Measurements from ENCODE around the gene CEACAM16.
"Not testable (repeated sequence)": the region's sequence is repeated elsewhere in the genome, so short reads cannot be mapped to it uniquely, and the experiment has no call there.

CEACAM16 gene

GRCh38 chr19:44719262-44719701 lies 20.3 kb downstream of the CEACAM16 start:
- peaks cover 7% of the 10 kb centered on the region for H3K27me3 Mint-ChIP-seq
- no peaks in the 10 kb centered on the region for H3K36me3 Mint-ChIP-seq (ENCODE audit: low read depth)
- H3K4me3 Mint-ChIP-seq = no peak overlapping the region
- intact Hi-C loops (cut with micrococcal nuclease) = no loop called here
- peaks cover 15% of the 10 kb centered on the region for H3K9me3 Mint-ChIP-seq
- no peak overlapping the region for H3K27ac Mint-ChIP-seq
- H3K4me1 Mint-ChIP-seq (ENCODE audit: low read depth) = peaks cover 56% of the 10 kb centered on the region

DNA sequence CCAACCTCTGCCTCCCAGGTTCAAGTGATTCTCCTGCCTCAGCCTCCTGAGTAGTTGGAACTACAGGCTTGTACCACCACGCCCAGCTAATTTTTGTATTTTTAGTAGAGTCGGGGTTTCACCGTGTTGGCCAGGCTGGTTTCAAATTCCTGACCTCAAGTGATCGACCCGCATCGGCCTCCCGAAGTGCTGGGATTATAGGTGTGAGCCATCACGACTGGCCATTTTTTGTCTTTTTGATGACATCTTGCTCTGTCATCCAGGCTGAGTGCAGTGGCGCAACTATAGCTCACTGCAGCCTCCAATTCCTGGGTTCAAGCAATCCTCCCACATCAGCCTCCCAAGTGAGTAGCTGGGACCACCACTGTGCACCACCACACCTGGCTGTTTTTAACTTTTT lies 21.4 kb downstream of the CEACAM16 start:
- H3K27me3 Mint-ChIP-seq; H3K36me3 Mint-ChIP-seq (ENCODE audit: low read depth); H3K4me3 Mint-ChIP-seq; H3K27ac Mint-ChIP-seq; H3K9me3 Mint-ChIP-seq: not testable (repeated sequence)
- intact Hi-C loops (cut with micrococcal nuclease) = loop anchor here (10.0 kb wide), 1 partner anchor 124 kb away; the partner anchor contains the start of gene NECTIN2
- H3K4me1 Mint-ChIP-seq (ENCODE audit: low read depth) = peaks cover 67% of the 10 kb centered on the region

DNA sequence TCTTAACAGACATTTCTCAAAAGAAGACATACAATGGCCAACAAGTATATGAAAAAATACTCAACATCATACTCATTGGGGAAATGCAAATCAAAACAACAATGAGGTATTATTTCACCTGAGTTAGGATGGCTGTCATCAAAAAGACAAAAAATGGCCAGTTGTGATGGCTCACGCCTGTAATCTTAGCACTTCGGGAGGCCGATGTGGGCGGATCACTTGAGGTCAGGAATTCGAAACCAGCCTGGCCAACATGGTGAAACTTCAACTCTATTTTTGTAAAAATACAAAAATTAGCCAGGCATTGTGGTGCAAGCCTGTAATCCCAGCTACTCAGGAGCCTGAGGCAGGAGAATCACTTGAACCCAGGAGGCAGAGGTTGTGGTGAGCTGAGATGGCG lies 22.0 kb downstream of the CEACAM16 start:
- H3K4me1 Mint-ChIP-seq (ENCODE audit: low read depth) = peaks cover 73% of the 10 kb centered on the region
- intact Hi-C loops (cut with micrococcal nuclease) = loop anchor here (10.0 kb wide), 1 partner anchor 124 kb away; the partner anchor contains the start of gene NECTIN2
- H3K36me3 Mint-ChIP-seq (ENCODE audit: low read depth) = no peaks in the 10 kb centered on the region
- peak overlapping the region; percentile 73 for H3K27ac Mint-ChIP-seq
- peaks cover under 1% of the 10 kb centered on the region for H3K9me3 Mint-ChIP-seq
- H3K27me3 Mint-ChIP-seq = peaks cover 1% of the 10 kb centered on the region
- no peak overlapping the region for H3K4me3 Mint-ChIP-seq

DNA sequence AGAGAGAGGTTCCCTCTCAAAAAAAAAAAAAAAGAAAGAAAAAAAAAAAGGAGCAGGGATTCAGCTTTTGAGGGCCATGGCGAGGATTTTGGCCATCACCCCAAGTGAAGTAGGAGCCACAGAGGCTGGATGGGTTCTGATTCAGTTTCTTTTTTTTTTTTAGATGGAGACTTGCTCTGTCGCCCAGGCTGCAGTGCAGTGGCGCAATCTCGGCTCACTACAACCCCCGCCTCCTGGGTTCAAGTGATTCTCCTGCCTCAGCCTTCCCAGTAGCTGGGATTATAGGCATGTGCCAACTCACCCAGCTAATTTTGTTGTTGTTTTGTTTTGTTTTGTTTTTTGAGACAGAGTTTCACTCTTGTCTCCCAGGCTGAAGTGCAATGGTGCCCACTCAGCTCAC lies 22.4 kb downstream of the CEACAM16 start:
- intact Hi-C loops (cut with micrococcal nuclease) = loop anchor here (10.0 kb wide), 1 partner anchor 123 kb away; the partner anchor contains the start of gene NECTIN2
- not testable (repeated sequence) for H3K9me3 Mint-ChIP-seq; H3K4me3 Mint-ChIP-seq; H3K27me3 Mint-ChIP-seq; H3K36me3 Mint-ChIP-seq (ENCODE audit: low read depth)
- H3K27ac Mint-ChIP-seq = peak overlapping the region; percentile 73
- peaks cover 77% of the 10 kb centered on the region for H3K4me1 Mint-ChIP-seq (ENCODE audit: low read depth)

DNA sequence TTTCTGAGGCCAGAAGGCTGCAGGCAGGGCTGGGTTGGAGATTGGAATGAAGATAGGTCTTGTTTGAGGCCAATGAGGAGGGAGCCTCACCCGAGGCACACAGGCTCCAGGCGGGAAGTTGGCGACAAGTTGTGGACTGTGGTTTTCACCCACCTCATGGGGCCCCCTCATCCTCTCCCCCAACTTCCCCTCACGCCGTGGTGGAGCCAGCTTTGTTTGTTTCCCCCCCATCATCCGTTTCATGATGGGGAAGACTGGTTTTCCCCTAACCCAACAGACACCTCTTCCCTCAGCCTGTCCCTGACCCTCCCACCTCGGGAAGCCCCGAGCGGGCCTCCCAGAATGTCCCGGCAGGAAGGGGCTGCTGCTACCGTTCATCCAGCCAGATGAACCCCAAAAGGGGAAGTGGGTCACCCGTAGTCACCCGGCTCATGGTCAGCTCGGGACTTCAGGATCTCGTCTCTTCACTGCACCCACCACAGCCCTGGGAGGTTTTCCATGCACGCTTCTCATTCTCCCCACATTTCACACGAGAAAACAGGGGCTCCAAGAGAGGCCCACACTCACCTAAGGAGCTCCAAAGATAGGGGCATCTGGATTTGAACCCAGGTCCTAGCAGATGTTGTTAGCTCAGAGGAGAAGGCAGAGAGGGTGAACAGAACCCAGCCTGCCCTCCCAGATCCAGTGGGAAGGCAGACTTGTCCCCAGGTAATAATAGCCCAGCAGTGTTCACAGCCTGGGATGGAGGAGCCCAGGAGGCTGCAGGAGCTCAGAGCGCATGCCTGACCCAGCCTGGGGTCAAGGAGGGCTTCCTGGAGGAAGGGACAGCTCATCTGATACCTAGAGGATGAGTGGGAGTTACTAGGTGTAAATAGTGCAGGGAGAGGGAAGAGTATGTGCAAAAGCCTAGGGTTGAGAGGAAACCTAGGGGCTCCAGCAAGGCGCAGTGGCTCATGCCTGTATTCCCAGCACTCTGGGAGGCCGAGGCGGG lies 23.5 kb downstream of the CEACAM16 start:
- intact Hi-C loops (cut with micrococcal nuclease) = loop anchor here (1.0 to 10.0 kb wide), 2 partner anchors 33 to 122 kb away; partner anchors contain the start of gene NECTIN2
- peaks cover 79% of the 10 kb centered on the region for H3K4me1 Mint-ChIP-seq (ENCODE audit: low read depth)
- no peaks in the 10 kb centered on the region for H3K9me3 Mint-ChIP-seq
- peak overlapping the region; percentile 73 for H3K27ac Mint-ChIP-seq
- H3K27me3 Mint-ChIP-seq = peaks cover 1% of the 10 kb centered on the region
- no peaks in the 10 kb centered on the region for H3K36me3 Mint-ChIP-seq (ENCODE audit: low read depth)
- peak overlapping the region; percentile 14 for H3K4me3 Mint-ChIP-seq

GRCh38 chr19:44723299-44723951 lies 24.5 kb downstream of the CEACAM16 start:
- Mint-ChIP-seq H3K27me3 (peaks cover 1% of the 10 kb centered on the region), H3K4me3 (peak overlapping the region; percentile 53), H3K9me3 (no peaks in the 10 kb centered on the region), H3K27ac (peak overlapping the region; percentile 73), H3K4me1 (ENCODE audit: low read depth) (peaks cover 84% of the 10 kb centered on the region), H3K36me3 (ENCODE audit: low read depth) (no peaks in the 10 kb centered on the region)
- intact Hi-C loops (cut with micrococcal nuclease) = loop anchor here (10.0 kb wide), 1 partner anchor 121 kb away; the partner anchor contains the start of gene NECTIN2

DNA sequence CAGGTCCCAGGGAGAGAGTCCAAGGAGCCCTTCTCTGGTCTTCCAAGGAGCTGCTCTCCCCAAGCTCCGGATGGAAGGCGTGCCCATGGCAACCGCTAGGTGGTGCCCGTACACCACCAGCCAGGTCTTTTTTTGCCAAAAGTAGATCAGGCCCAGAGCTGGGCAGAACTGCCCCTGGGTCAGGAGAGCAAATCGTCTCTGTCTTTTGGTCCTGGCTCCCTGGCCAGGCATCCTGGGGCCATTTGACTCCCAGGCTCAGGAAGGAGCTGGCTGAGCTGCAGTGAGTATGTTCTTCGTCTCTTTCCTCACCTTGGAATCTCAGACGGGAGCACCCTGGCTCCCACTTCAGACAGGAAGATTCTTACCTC lies 25.0 kb downstream of the CEACAM16 start:
- intact Hi-C loops (cut with micrococcal nuclease) = loop anchor here (1.0 to 10.0 kb wide), 3 partner anchors 25 to 121 kb away; partner anchors contain the start of genes BCL3 and NECTIN2
- H3K27ac Mint-ChIP-seq = peak overlapping the region; percentile 73
- H3K9me3 Mint-ChIP-seq = no peaks in the 10 kb centered on the region
- no peaks in the 10 kb centered on the region for H3K36me3 Mint-ChIP-seq (ENCODE audit: low read depth)
- peak overlapping the region; percentile 53 for H3K4me3 Mint-ChIP-seq
- peaks cover 1% of the 10 kb centered on the region for H3K27me3 Mint-ChIP-seq
- H3K4me1 Mint-ChIP-seq (ENCODE audit: low read depth) = peaks cover 84% of the 10 kb centered on the region

DNA sequence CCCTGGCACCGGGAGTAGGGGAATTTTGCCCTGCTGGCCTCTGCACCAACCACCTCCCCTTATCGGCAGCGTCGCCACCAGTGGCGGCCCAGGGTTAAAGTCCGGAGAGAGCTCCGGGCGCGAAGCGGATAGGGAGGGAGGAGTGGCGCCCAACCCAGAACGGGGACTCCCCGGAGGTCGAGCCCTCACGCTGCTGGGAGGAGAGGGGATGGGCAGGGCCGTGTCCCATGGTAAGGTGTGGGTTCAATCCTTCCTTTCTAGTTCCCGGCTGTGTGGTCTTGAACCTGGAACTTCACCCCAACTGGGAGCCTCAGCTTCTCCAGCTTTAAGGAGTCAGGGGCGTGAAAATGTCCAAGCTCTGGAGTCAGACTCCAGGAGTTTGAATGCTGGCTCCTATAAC lies 26.3 kb downstream of the CEACAM16 start:
- no peak overlapping the region for H3K4me3 Mint-ChIP-seq
- peaks cover 85% of the 10 kb centered on the region for H3K4me1 Mint-ChIP-seq (ENCODE audit: low read depth)
- peaks cover 1% of the 10 kb centered on the region for H3K27me3 Mint-ChIP-seq
- intact Hi-C loops (cut with micrococcal nuclease) = loop anchor here (2.0 to 10.0 kb wide), 2 partner anchors 24 to 120 kb away; partner anchors contain the start of genes BCL3 and NECTIN2
- H3K27ac Mint-ChIP-seq = peak overlapping the region; percentile 40
- no peaks in the 10 kb centered on the region for H3K36me3 Mint-ChIP-seq (ENCODE audit: low read depth)
- no peaks in the 10 kb centered on the region for H3K9me3 Mint-ChIP-seq

- Mint-ChIP-seq H3K36me3 (ENCODE audit: low read depth) (no peaks in the 10 kb centered on the region), H3K9me3 (no peaks in the 10 kb centered on the region), H3K4me3 (no peak overlapping the region), H3K27me3 (peaks cover 1% of the 10 kb centered on the region), H3K27ac (peak overlapping the region; percentile 40), H3K4me1 (ENCODE audit: low read depth) (peaks cover 82% of the 10 kb centered on the region)
- intact Hi-C loops (cut with micrococcal nuclease) = loop anchor here (2.0 to 10.0 kb wide), 2 partner anchors 23 to 119 kb away; partner anchors contain the start of genes BCL3 and NECTIN2
Observed at GRCh38 chr19:44725684-44726083, 26.7 kb downstream of the CEACAM16 start.

- peak overlapping the region; percentile 40 for H3K27ac Mint-ChIP-seq
- H3K9me3 Mint-ChIP-seq = no peaks in the 10 kb centered on the region
- no peaks in the 10 kb centered on the region for H3K36me3 Mint-ChIP-seq (ENCODE audit: low read depth)
- no peak overlapping the region for H3K4me3 Mint-ChIP-seq
- intact Hi-C loops (cut with micrococcal nuclease) = loop anchor here (10.0 kb wide), 1 partner anchor 118 kb away; the partner anchor contains the start of gene NECTIN2
- H3K4me1 Mint-ChIP-seq (ENCODE audit: low read depth) = peaks cover 78% of the 10 kb centered on the region
- H3K27me3 Mint-ChIP-seq = peaks cover 1% of the 10 kb centered on the region
Observed at GRCh38 chr19:44726465-44726864, 27.5 kb downstream of the CEACAM16 start.

DNA sequence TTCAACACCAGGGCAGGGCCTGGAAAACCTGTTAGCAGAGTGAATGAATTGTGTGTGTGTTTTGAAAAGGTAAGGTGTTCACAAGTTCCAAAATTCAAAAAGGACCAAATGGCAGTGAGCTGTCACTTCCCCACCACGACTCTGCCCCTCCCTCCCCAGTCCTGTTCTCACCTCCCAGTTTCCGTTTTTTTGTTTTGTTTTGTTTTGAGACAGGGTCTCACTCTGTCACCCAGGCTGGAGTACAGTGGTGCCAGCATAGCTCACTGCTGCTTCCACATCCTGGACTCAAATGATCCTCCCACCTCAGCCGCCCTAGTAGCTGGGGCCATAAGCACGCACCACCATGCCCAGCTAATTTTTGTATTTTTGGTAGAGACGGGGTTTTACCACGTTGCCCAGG lies 29.2 kb downstream of the CEACAM16 start:
- peaks cover 1% of the 10 kb centered on the region for H3K27me3 Mint-ChIP-seq
- H3K4me3 Mint-ChIP-seq = no peak overlapping the region
- H3K4me1 Mint-ChIP-seq (ENCODE audit: low read depth) = peaks cover 78% of the 10 kb centered on the region

GRCh38 chr19:44729516-44730033 lies 30.6 kb downstream of the CEACAM16 start:
- Mint-ChIP-seq H3K27me3 (peaks cover 1% of the 10 kb centered on the region), H3K4me3 (no peak overlapping the region)

More for the DNA sequence above, 29.2 kb downstream of the CEACAM16 start:
- Mint-ChIP-seq H3K9me3 (no peaks in the 10 kb centered on the region), H3K36me3 (ENCODE audit: low read depth) (no peaks in the 10 kb centered on the region), H3K27ac (peak overlapping the region; percentile 42)
- intact Hi-C loops (cut with micrococcal nuclease) = loop anchor here (10.0 kb wide), 1 partner anchor 117 kb away; the partner anchor contains the start of gene NECTIN2

DNA sequence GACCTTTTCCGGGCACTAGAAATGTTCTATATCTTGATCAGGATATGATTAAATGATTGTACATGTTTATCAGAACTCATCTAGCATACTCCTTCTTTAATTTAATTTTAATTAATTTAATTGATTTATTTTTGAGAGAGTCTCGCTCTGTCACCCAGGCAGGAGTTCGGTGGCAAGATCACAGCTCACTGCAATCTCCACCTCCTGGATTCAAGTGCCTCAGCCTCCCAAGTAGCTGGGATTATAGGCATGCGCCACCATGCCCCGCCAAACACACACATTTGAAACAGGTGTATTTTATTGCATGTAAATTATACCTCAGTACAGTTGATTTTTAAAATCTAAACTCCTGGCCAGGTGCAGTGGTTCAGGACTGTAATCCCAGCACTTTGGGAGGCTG lies 32.1 kb downstream of the CEACAM16 start:
- intact Hi-C loops (cut with micrococcal nuclease) = no loop called here
- Mint-ChIP-seq H3K27ac (no peak overlapping the region), H3K36me3 (ENCODE audit: low read depth) (no peaks in the 10 kb centered on the region), H3K9me3 (no peaks in the 10 kb centered on the region), H3K27me3 (no peaks in the 10 kb centered on the region), H3K4me3 (no peak overlapping the region), H3K4me1 (ENCODE audit: low read depth) (peaks cover 63% of the 10 kb centered on the region)

More at GRCh38 chr19:44729516-44730033, 30.6 kb downstream of the CEACAM16 start:
- no peaks in the 10 kb centered on the region for H3K36me3 Mint-ChIP-seq (ENCODE audit: low read depth)
- intact Hi-C loops (cut with micrococcal nuclease) = loop anchor here (10.0 kb wide), 1 partner anchor 115 kb away; the partner anchor contains the start of gene NECTIN2
- H3K4me1 Mint-ChIP-seq (ENCODE audit: low read depth) = peaks cover 72% of the 10 kb centered on the region
- no peaks in the 10 kb centered on the region for H3K9me3 Mint-ChIP-seq
- H3K27ac Mint-ChIP-seq = peak overlapping the region; percentile 7

Measured in dendritic cell treated with granulocyte-macrophage colony-stimulating factor and Interleukin-4, amounts not matched to agents 40 ng/mL and 50 ng/mL, for 4 days (primary cell).